A549 (cell line): Measurements from ENCODE around the gene SACS. TPM values are rescaled to one million over a fixed set of nuclear protein-coding genes. Genes with fewer than 3 reads are reported as not detected.
"Not testable (repeated sequence)": the region's sequence is repeated elsewhere in the genome, so short reads cannot be mapped to it uniquely, and the experiment has no call there.

Experiments used
- ATAC-seq, 2 experiments: fragments of 200-7000 bp in 1 of 2; fragments of >200 bp in 1 of 2; cut with Nextera tagmentation in 1 of 2; cut with Tn5 transposase in 1 of 2; 3 replicates each; pipeline versions ENCODE4 v1.8.0 to v1.9.1; 2018 to 2020; ENCODE audit warnings: mild to moderate bottlenecking in 1 of 2, moderate library complexity in 1 of 2
- CTCF ChIA-PET: fragments of 300-600 bp; sonication (Branson Sonifier 250); formaldehyde crosslinking; extraction: SDS; loops from one replicate; lab custom pipeline; 2021; ENCODE audit warnings: antibody characterized with exemption, inconsistent platforms; lab: Yijun Ruan, JAX
- POLR2A ChIA-PET: fragments of 350-600 bp; formaldehyde crosslinking; extraction: SDS; loops from one replicate; lab custom pipeline; 2021; ENCODE audit warnings: antibody characterized with exemption, inconsistent platforms; lab: Yijun Ruan, JAX
- DNase-seq, 2 experiments: peaks; one replicate each; pipeline versions ENCODE4 v3.0.0 to v3.0.0-alpha.2; 2011 to 2016; ENCODE audit warnings: low read depth in 1 of 2, low spot score in 1 of 2
- FAIRE-seq: peaks from 2 replicates; lab custom pipeline; 2011; peaks lifted over from hg19 to GRCh38; lab: Jason Lieb, UNC
- H3K27ac ChIP-seq, 2 experiments: fragments of >200 bp; sonication (Bioruptor Twin); formaldehyde crosslinking; 3 replicates each; pipeline ENCODE4 v1.5.1; 2016 to 2017
- H3K4me1 ChIP-seq: fragments of >200 bp; sonication (Bioruptor Twin); formaldehyde crosslinking; 3 replicates; pipeline ENCODE4 v1.6.1; 2016
- H3K4me2 ChIP-seq: fragments of >200 bp; sonication (Bioruptor Twin); formaldehyde crosslinking; 3 replicates; pipeline ENCODE4 v1.6.1; 2016
- H3K4me3 ChIP-seq: fragments of >200 bp; sonication (Bioruptor Twin); formaldehyde crosslinking; 3 replicates; pipeline ENCODE4 v1.5.1; 2016
- H3K9me3 ChIP-seq: fragments of >200 bp; sonication (Bioruptor Twin); formaldehyde crosslinking; 3 replicates; pipeline ENCODE4 v1.6.1; 2016
- CBX8 ChIP-seq: fragments of 200-600 bp; sonication (generic); IDR thresholded peaks from 2 replicates; pipeline ENCODE4 v1.6.1; 2016
- CEBPB ChIP-seq, 2 experiments: fragments of >200 bp in 1 of 2; sonication (Bioruptor Twin) in 1 of 2; formaldehyde crosslinking in 1 of 2; IDR thresholded peaks; 2 replicates each; pipeline ENCODE4 v1.6.1; 2012 to 2016
- EHF ChIP-seq: fragments of 250-450 bp; sonication (Bioruptor Pico); IDR thresholded peaks from 2 replicates; pipeline ENCODE4 v1.5.0; 2020; ENCODE audit warnings: mild to moderate bottlenecking
- FOSL2 ChIP-seq, 2 experiments: fragments of 450-650 bp in 1 of 2; fragments of >200 bp in 1 of 2; sonication (Bioruptor Twin) in 1 of 2; formaldehyde crosslinking; IDR thresholded peaks; 2 replicates each; pipeline versions ENCODE4 v1.5.0 to v1.6.1; 2016 to 2020; ENCODE audit warnings: mild to moderate bottlenecking in 1 of 2, moderate library complexity in 1 of 2
- GATA3 ChIP-seq: IDR thresholded peaks from 2 replicates; pipeline ENCODE4 v1.6.1; 2012; ENCODE audit warnings: borderline replicate concordance
- HEYL ChIP-seq: fragments of 250-450 bp; sonication (Bioruptor Pico); IDR thresholded peaks from 2 replicates; pipeline ENCODE4 v1.8.0; 2021; ENCODE audit warnings: mild to moderate bottlenecking, moderate library complexity
- HOXA7 ChIP-seq: fragments of 250-450 bp; sonication (Bioruptor Pico); IDR thresholded peaks from 2 replicates; pipeline ENCODE4 v1.5.0; 2020; ENCODE audit warnings: mild to moderate bottlenecking, moderate library complexity
- KDM5A ChIP-seq: fragments of 200-600 bp; sonication (generic); IDR thresholded peaks from 2 replicates; pipeline ENCODE4 v1.6.1; 2016; ENCODE audit warnings: antibody characterized with exemption, mild to moderate bottlenecking
- MYC ChIP-seq: IDR thresholded peaks from 2 replicates; pipeline ENCODE4 v1.6.1; 2012; ENCODE audit warnings: mild to moderate bottlenecking, inconsistent platforms, low read length, improper control_type of control experiment, borderline replicate concordance
- NFE2L2 ChIP-seq: fragments of 150-350 bp; conservative IDR thresholded peaks from 2 replicates; pipeline ENCODE4 v1.6.1; 2014; ENCODE audit warnings: low read length
- NPAS2 ChIP-seq: fragments of 250-450 bp; sonication (Bioruptor Pico); IDR thresholded peaks from 2 replicates; pipeline ENCODE4 v1.8.0; 2022; ENCODE audit warnings: mild to moderate bottlenecking, moderate library complexity, borderline replicate concordance
- NR3C1 ChIP-seq: fragments of >200 bp; sonication (Bioruptor Twin); formaldehyde crosslinking; IDR thresholded peaks from 3 replicates; pipeline ENCODE4 v1.6.1; 2017
- RAD21 ChIP-seq, 2 experiments: fragments of >200 bp in 1 of 2; sonication (Bioruptor Twin) in 1 of 2; formaldehyde crosslinking in 1 of 2; IDR thresholded peaks in 1 of 2; conservative IDR thresholded peaks in 1 of 2; 2 replicates in 1 of 2; 3 replicates in 1 of 2; pipeline ENCODE4 v1.6.1; 2012 to 2018; ENCODE audit warnings: inconsistent platforms in 1 of 2
- RFX5 ChIP-seq: fragments of 450-650 bp; IDR thresholded peaks from 2 replicates; pipeline ENCODE4 v1.7.1; 2014; ENCODE audit warnings: antibody characterized with exemption, mild to moderate bottlenecking, moderate library complexity
- RNF2 ChIP-seq: fragments of 200-600 bp; sonication (generic); IDR thresholded peaks from 2 replicates; pipeline ENCODE4 v1.6.1; 2016; ENCODE audit warnings: low read depth, mild to moderate bottlenecking, antibody characterized with exemption, moderate library complexity, borderline replicate concordance
- SREBF2 ChIP-seq: fragments of 450-650 bp; IDR thresholded peaks from 2 replicates; pipeline ENCODE4 v1.6.1; 2014; ENCODE audit warnings: mild to moderate bottlenecking, moderate library complexity
- ZFP36 ChIP-seq: fragments of 450-650 bp; IDR thresholded peaks from 2 replicates; pipeline ENCODE4 v1.6.1; 2014; ENCODE audit warnings: borderline replicate concordance; ENCODE audit not compliant: partially characterized antibody
- ZNF302 ChIP-seq: fragments of 250-450 bp; sonication (Bioruptor Pico); IDR thresholded peaks from 2 replicates; pipeline ENCODE4 v1.9.0; 2021; ENCODE audit warnings: inconsistent platforms, mild to moderate bottlenecking, moderate library complexity
- WGBS: methylation state at CpG from one replicate; pipeline ENCODE4 v1.1.6; 2017; ENCODE audit errors: missing lambda C conversion rate; 5-methylcytosine and 5-hydroxymethylcytosine counted together
- polyA plus RNA-seq, 4 experiments: library from polyadenylated mRNA; depleted of rRNA in 3 of 4; stranded (reverse); fragments of >200 nt; fragmentation: RNase III in 1 of 4; extraction: RNeasy Plus Mini Kit Qiagen cat#74134 plus additional on column Dnase treatment in 1 of 4; gene quantifications; 2 replicates in 3 of 4; 3 replicates in 1 of 4; pipeline ENCODE4 v1.2.3, GENCODE V29; 2011 to 2017
- TF ChIP-seq, protein P1 (sequence below): fragments of >200 bp; sonication (Bioruptor Twin); formaldehyde crosslinking; IDR thresholded peaks from 3 replicates; pipeline ENCODE4 v1.6.1; 2016

SACS gene
- polyA plus RNA-seq, 2 of the 4 experiments (the other 2 are of a cell fraction): 6.9 to 23.8 TPM

DNA sequence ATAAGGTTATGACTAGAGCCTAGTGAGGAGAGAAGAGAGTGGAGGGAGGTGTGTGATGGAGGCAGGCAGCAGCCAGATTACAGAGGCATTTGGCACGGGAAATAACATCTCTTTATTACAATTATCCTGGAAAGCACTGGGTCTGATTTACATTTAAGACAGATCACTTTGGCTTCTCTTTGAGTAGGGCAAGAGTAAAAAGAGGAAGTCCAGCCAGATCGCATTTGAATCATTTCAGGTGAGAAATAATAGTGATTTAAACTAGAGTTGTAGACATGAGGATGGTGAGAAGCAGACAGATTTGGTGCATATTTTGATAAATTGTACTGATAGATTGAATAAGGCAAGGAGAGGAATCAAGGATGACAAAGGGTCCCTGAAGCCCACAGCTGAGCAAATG is 9.6 kb upstream of the SACS start:
- Histone ChIP-seq H3K9me3 (no peaks in the 10 kb centered on the region), H3K4me1 (0 out of 3 replicates have a peak, but pooled peaks cover 4% of the 10 kb centered on the region), H3K27ac (no peak overlapping the region), H3K4me3 (no peak overlapping the region), H3K4me2 (no peak overlapping the region)
- FAIRE-seq (no peak), DNase-seq (no peak), ATAC-seq (no peak)
- 66% methylated on average over 2 of the region's 2 CpGs for WGBS
- ChIA-PET POLR2A (no interaction called here), CTCF (no interaction called here)
- no peak for TF ChIP-seq EHF (CRISPR knock-in tag)
- TF ChIP-seq HOXA7 (CRISPR knock-in tag): no peak
- no peak for TF ChIP-seq HEYL (CRISPR knock-in tag)
- TF ChIP-seq SREBF2: no peak
- TF ChIP-seq NPAS2: no peak
- TF ChIP-seq ZFP36: no peak
- TF ChIP-seq RNF2: no peak
- no peak for TF ChIP-seq RAD21 (conservative IDR thresholded peaks at IDR 0.05 in 1 of 2, IDR thresholded peaks at IDR 0.05 in 1 of 2)
- TF ChIP-seq, protein P1, sequence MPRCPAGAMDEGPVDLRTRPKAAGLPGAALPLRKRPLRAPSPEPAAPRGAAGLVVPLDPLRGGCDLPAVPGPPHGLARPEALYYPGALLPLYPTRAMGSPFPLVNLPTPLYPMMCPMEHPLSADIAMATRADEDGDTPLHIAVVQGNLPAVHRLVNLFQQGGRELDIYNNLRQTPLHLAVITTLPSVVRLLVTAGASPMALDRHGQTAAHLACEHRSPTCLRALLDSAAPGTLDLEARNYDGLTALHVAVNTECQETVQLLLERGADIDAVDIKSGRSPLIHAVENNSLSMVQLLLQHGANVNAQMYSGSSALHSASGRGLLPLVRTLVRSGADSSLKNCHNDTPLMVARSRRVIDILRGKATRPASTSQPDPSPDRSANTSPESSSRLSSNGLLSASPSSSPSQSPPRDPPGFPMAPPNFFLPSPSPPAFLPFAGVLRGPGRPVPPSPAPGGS: no peak
- TF ChIP-seq NR3C1: no peak
- no peak for TF ChIP-seq CBX8

DNA sequence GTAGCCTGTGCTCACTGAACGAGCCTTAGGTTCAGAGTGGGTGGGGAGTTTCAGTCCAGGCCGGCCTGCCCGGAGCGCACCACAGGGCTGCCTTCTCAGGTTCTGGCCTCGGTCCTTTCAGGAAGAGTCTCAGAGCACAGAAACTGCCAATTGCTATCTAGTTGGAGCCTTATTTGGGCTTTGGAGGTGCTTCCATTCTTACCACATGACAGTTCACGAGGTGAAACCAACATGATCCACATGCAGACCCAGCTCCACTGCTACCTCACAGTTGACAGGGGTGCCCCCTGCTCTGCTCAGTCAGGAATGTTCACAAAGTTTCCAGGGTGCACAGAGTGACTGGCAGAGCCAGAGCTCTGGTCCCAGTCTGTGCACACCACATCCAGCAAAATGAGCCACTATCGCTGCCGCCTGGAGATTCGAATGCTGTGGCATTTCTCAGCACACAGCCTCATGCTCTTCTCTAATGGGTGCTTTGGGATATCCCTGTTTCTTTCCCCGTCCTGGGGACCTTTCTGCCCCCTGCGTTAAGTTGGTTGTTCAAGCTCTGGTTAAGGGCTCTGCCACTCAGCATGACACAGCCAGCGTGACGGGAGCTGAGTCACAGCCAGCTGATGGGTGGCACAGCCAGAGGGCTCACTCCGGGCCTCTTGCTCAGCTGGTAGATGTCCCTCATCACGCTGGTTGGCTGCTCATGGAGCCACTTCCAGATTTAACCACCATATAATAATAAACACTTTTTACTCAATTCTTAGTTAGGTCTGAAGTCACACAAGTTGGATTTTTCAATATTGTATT is 7.5 kb upstream of the SACS start:
- no peak for FAIRE-seq

DNA sequence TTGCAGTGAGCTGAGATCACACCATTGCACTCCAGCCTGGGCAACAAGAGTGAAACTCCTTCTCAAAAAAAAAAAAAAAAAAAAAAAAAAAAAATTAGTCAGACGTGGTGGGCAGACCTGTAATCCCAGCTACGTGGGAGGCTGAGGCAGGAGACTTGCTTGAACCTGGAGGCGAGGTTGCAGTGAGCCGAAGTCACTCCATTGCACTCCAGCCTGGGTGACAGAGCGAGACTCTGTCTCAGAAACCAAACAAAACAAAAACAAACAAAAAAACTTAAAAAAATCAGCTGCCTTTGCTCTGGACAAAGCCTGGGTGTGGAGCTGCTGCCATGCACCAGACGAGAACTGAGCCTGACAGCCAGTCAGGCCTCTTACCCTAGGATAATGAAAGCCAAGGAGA is 6.8 kb upstream of the SACS start:
- WGBS: 77% methylated on average over 6 of the region's 6 CpGs
- H3K4me1 ChIP-seq, H3K27ac ChIP-seq, ATAC-seq, FAIRE-seq, H3K4me2 ChIP-seq, H3K4me3 ChIP-seq, POLR2A ChIA-PET, CTCF ChIA-PET, DNase-seq, H3K9me3 ChIP-seq: not testable (repeated sequence)

More for the DNA sequence above, 7.5 kb upstream of the SACS start:
- 68% methylated on average over 11 of the region's 15 CpGs for WGBS
- ATAC-seq (peak in 1 of 2 experiments; percentile 59; a peak in 2 of 6 replicates), DNase-seq (peak; percentile 8 to 20)
- ChIA-PET POLR2A (no interaction called here), CTCF (no interaction called here)
- Histone ChIP-seq H3K27ac (peak overlapping the region in 1 of 2 experiments; percentile 12; a peak in 1 of 6 replicates), H3K9me3 (no peaks in the 10 kb centered on the region), H3K4me2 (no peak overlapping the region), H3K4me3 (no peak overlapping the region)
- TF ChIP-seq CEBPB (IDR thresholded peaks at IDR 0.05): no peak
- no peak for TF ChIP-seq RFX5
- TF ChIP-seq ZFP36: no peak
- no peak for TF ChIP-seq MYC
- no peak for TF ChIP-seq NFE2L2
- no peak for TF ChIP-seq KDM5A
- no peak for TF ChIP-seq FOSL2 (IDR thresholded peaks at IDR 0.05)
- no peak for TF ChIP-seq FOSL2 (CRISPR knock-in tag; IDR thresholded peaks at IDR 0.05)
- no peak for TF ChIP-seq RAD21 (conservative IDR thresholded peaks at IDR 0.05 in 1 of 2, IDR thresholded peaks at IDR 0.05 in 1 of 2)
- TF ChIP-seq ZNF302 (CRISPR knock-in tag): no peak
- TF ChIP-seq GATA3: no peak
- no peak for TF ChIP-seq NPAS2
- TF ChIP-seq, all 56 proteins: peak for 0
- 0 out of 3 replicates have a peak, but pooled peaks cover 4% of the 10 kb centered on the region for H3K4me1 ChIP-seq
